Body of pancreas (tissue), 4 donors: ENCODE measurements around the gene SLC37A1. TPM values are rescaled to one million over a fixed set of nuclear protein-coding genes. Genes with fewer than 3 reads are reported as not detected.

Experiments used
- ATAC-seq: fragments of 150-250 bp; one replicate; pipeline ENCODE4 v1.9.1; 2016
- DNase-seq, 4 donors: peaks; one replicate each; pipeline ENCODE4 v3.0.0-alpha.2; 2019
- H3K27ac ChIP-seq, 4 donors: fragments of 200-600 bp; sonication (generic); 1 replicate in 3 of 4; 2 replicates in 1 of 4; pipeline versions ENCODE4 v1.5.1 to v1.6.1; 2016 to 2019; ENCODE audit warnings: mild to moderate bottlenecking in 1 of 4, mixed read lengths in 1 of 4, moderate library complexity in 1 of 4
- H3K27me3 ChIP-seq, 2 donors: fragments of 200-600 bp; sonication (generic); one replicate each; pipeline ENCODE4 v1.6.0; 2016; ENCODE audit warnings: mild to moderate bottlenecking in 1 of 2
- H3K36me3 ChIP-seq, 2 donors: fragments of 200-600 bp; sonication (generic); replicated peaks in 1 of 2; 2 replicates each; pipeline ENCODE4 v1.5.1; 2016; ENCODE audit warnings: low read depth in 2 of 2; ENCODE audit not compliant: insufficient read depth in 1 of 2
- H3K4me1 ChIP-seq: fragments of 200-600 bp; sonication (generic); one replicate; pipeline ENCODE4 v1.6.0; 2016
- H3K4me3 ChIP-seq, 2 donors: fragments of 200-600 bp; sonication (generic); 1 replicate in 1 of 2; 2 replicates in 1 of 2; pipeline ENCODE4 v1.5.1; 2016 to 2019
- H3K9me3 ChIP-seq, 3 donors: fragments of 200-600 bp; sonication (generic); 1 replicate in 2 of 3; 2 replicates in 1 of 3; pipeline ENCODE4 v1.5.1; 2016
- CTCF ChIP-seq, 7 experiments: fragments of 450-650 bp in 4 of 7; fragments of 200-600 bp in 3 of 7; sonication (generic) in 3 of 7; IDR thresholded peaks; one replicate each; pipeline ENCODE4 v1.5.1; 2016 to 2019; ENCODE audit warnings: antibody characterized with exemption in 7 of 7
- POLR2A ChIP-seq, 3 donors: fragments of 450-650 bp; IDR thresholded peaks; one replicate each; pipeline ENCODE4 v1.6.1; 2016; ENCODE audit warnings: antibody characterized with exemption in 3 of 3, mild to moderate bottlenecking in 2 of 3
- WGBS, 2 donors: methylation state at CpG; one replicate each; pipeline ENCODE4 v1.1.5; 2017; 5-methylcytosine and 5-hydroxymethylcytosine counted together
- intact Hi-C: fragments of 100-400 bp; cut with DNase I; formaldehyde crosslinking; loops from one replicate; pipeline ENCODE4 v1.15.1; 2023
- total RNA-seq, 2 donors: library from RNA; depleted of rRNA; stranded (reverse); fragments of >200 nt; gene quantifications; one replicate each; pipeline ENCODE4 v1.1.0, GENCODE V29; 2016

Gene SLC37A1
- total RNA-seq, 2 donors from 2014 or later = 6.3 to 16.3 TPM

- Histone ChIP-seq H3K4me1 (no peaks in the 10 kb centered on the region), H3K36me3 (peaks cover 0 to 12% of the 10 kb centered on the region in 2 donors), H3K27me3 (no peaks in the 10 kb centered on the region), H3K9me3 (no peaks in the 10 kb centered on the region), H3K27ac (no peak overlapping the region), H3K4me3 (no peak overlapping the region)
- intact Hi-C loops = no loop called here
- TF ChIP-seq CTCF (IDR thresholded peaks at IDR 0.05) (no peak), POLR2A (IDR thresholded peaks at IDR 0.05) (no peak)
- ATAC-seq (no peak), DNase-seq (no peak)
- WGBS, 2 donors = 91 to 95% methylated on average over 8 of the region's 8 CpGs
These were observed 47.0 kb downstream of the SLC37A1 start for GRCh38 chr21:42560517-42561179.

- intact Hi-C loops = no loop called here
- ATAC-seq (no peak), DNase-seq (peak in 3 of 4 donors; percentile 27 to 51 (median 35))
- Histone ChIP-seq H3K4me3 (no peak overlapping the region), H3K36me3 (peaks cover 0 to 11% of the 10 kb centered on the region in 2 donors), H3K4me1 (no peaks in the 10 kb centered on the region), H3K27ac (no peak overlapping the region), H3K27me3 (no peaks in the 10 kb centered on the region), H3K9me3 (no peaks in the 10 kb centered on the region)
- 80 to 83% methylated on average over 23 of the region's 23 CpGs for WGBS, 2 donors
- TF ChIP-seq CTCF (IDR thresholded peaks at IDR 0.05) (no peak), POLR2A (IDR thresholded peaks at IDR 0.05) (peak in 2 of 3 donors; percentile 15 to 33)
These were observed 48.4 kb downstream of the SLC37A1 start for GRCh38 chr21:42561762-42562650.

- ATAC-seq = no peak
- no peaks in the 10 kb centered on the region for H3K9me3 ChIP-seq
- intact Hi-C loops = no loop called here
- peak in 2 of 4 donors; percentile 5 for DNase-seq
- peaks cover 0 to 10% of the 10 kb centered on the region in 2 donors for H3K36me3 ChIP-seq
- no peaks in the 10 kb centered on the region for H3K27me3 ChIP-seq
- H3K4me1 ChIP-seq = no peaks in the 10 kb centered on the region
- WGBS, 2 donors = 85 to 96% methylated on average over 7 to 8 of the region's 8 CpGs
- TF ChIP-seq POLR2A (IDR thresholded peaks at IDR 0.05) (no peak), CTCF (IDR thresholded peaks at IDR 0.05) (no peak)
- no peak overlapping the region for H3K27ac ChIP-seq
- no peak overlapping the region for H3K4me3 ChIP-seq
These were observed 49.2 kb downstream of the SLC37A1 start for GRCh38 chr21:42562816-42563215.

GRCh38 chr21:42563261-42563660 lies 49.6 kb downstream of the SLC37A1 start:
- WGBS, 2 donors = 71 to 88% methylated on average over 6 to 10 of the region's 10 CpGs
- H3K36me3 ChIP-seq = peaks cover 0 to 10% of the 10 kb centered on the region in 2 donors
- no peaks in the 10 kb centered on the region for H3K4me1 ChIP-seq
- intact Hi-C loops = no loop called here
- ATAC-seq (no peak), DNase-seq (peak in 1 of 4 donors; percentile 7)
- no peak overlapping the region for H3K4me3 ChIP-seq
- H3K9me3 ChIP-seq = no peaks in the 10 kb centered on the region
- H3K27ac ChIP-seq = no peak overlapping the region
- TF ChIP-seq POLR2A (IDR thresholded peaks at IDR 0.05) (no peak), CTCF (IDR thresholded peaks at IDR 0.05) (no peak)
- H3K27me3 ChIP-seq = no peaks in the 10 kb centered on the region
